Fibroblast of the aortic adventitia (primary cell): ENCODE data around the gene PRM3. TPM values are rescaled to one million over a fixed set of nuclear protein-coding genes. Genes with fewer than 3 reads are reported as not detected.

ENCODE experiments used
- DNase-seq: peaks from one replicate; pipeline ENCODE4 v3.0.0-alpha.2; 2010; ENCODE audit warnings: low read depth
- H3K4me3 ChIP-seq: 2 replicates; pipeline ENCODE4 v1.5.1; 2011; ENCODE audit warnings: low read depth, mild to moderate bottlenecking, control low read depth, low read length, moderate library complexity
- total RNA-seq: library from RNA; depleted of rRNA; stranded (reverse); fragments of >200 nt; gene quantifications from 2 replicates; pipeline ENCODE4 v1.2.3, GENCODE V29; 2012; ENCODE audit warnings: low replicate concordance
- TF ChIP-seq, protein P1 (sequence below): IDR thresholded peaks from 2 replicates; pipeline ENCODE4 v1.5.1; 2011; ENCODE audit warnings: mild to moderate bottlenecking, low read length, control low read depth, inconsistent platforms; ENCODE audit not compliant: insufficient read depth

Gene PRM3
- total RNA-seq, 1 donor, result not detected

- peak overlapping the region; percentile 75 for H3K4me3 ChIP-seq
- TF ChIP-seq, protein P1, sequence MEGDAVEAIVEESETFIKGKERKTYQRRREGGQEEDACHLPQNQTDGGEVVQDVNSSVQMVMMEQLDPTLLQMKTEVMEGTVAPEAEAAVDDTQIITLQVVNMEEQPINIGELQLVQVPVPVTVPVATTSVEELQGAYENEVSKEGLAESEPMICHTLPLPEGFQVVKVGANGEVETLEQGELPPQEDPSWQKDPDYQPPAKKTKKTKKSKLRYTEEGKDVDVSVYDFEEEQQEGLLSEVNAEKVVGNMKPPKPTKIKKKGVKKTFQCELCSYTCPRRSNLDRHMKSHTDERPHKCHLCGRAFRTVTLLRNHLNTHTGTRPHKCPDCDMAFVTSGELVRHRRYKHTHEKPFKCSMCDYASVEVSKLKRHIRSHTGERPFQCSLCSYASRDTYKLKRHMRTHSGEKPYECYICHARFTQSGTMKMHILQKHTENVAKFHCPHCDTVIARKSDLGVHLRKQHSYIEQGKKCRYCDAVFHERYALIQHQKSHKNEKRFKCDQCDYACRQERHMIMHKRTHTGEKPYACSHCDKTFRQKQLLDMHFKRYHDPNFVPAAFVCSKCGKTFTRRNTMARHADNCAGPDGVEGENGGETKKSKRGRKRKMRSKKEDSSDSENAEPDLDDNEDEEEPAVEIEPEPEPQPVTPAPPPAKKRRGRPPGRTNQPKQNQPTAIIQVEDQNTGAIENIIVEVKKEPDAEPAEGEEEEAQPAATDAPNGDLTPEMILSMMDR, result no peak
- DNase-seq, result peak; percentile 27
Measured at GRCh38 chr16:11253009-11253994, 20.1 kb downstream of the PRM3 start.

GRCh38 chr16:11252482-11252931 is 20.9 kb downstream of the PRM3 start:
- DNase-seq, result no peak
- H3K4me3 ChIP-seq, result no peak overlapping the region
- TF ChIP-seq, protein P1, result no peak

- H3K4me3 ChIP-seq, result no peak overlapping the region
- peak; percentile 33 for DNase-seq
- TF ChIP-seq, protein P1, result no peak
Measured at GRCh38 chr16:11251525-11252481, 21.6 kb downstream of the PRM3 start.

- no peak for DNase-seq
- no peak overlapping the region for H3K4me3 ChIP-seq
- TF ChIP-seq, protein P1, result no peak
Measured at GRCh38 chr16:11250786-11251524, 22.5 kb downstream of the PRM3 start.

DNA sequence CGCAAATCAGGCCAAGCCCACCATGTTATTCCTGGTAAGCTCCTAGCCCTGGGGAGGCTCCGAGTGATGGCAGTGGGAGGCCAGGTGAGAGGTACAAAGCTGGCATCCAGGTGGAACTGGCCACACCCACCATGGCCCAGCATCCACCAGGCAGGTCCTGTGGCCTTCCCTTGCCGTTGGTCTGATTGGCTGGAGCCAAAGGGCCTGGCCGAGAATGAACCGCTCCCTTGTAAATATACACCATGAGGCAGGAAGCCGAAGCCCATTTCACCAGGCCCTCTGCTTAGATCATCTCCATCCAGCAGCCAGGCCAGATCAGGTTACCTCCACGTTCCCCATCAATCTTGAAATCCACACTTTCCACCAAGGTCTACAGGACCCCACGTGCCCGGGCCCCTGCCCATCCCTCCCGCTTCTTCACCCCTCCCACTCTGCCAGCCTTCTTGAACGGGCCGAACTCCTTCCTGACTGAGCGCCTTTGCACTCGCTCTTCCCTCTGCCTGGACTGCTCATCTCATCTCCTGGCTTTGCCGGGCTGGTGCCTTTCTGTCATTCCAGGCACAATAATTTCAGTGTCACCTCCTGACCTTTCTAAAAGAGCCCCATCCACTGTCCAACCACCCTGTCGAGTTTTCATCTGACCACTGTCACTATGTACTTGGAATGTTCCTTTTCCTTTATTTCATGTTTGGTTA is 23.2 kb downstream of the PRM3 start:
- no peak for DNase-seq
- TF ChIP-seq, protein P1, result no peak
- no peak overlapping the region for H3K4me3 ChIP-seq
